H9 (cell line): Measurements from ENCODE around the gene ZNFX1. TPM values are rescaled to one million over a fixed set of nuclear protein-coding genes. Genes with fewer than 3 reads are reported as not detected.

ENCODE experiments used
- DNase-seq: peaks from one replicate; pipeline ENCODE4 v3.0.0-alpha.2; 2017
- H2AFZ ChIP-seq: one replicate; pipeline ENCODE4 v1.6.1; 2013; ENCODE audit warnings: mild to moderate bottlenecking, low read length, control low read depth, moderate library complexity
- H2AK5ac ChIP-seq: 2 replicates; pipeline ENCODE4 v1.6.1; 2013; ENCODE audit warnings: low read length, control low read depth, mixed read lengths; ENCODE audit not compliant: insufficient read length
- H2BK120ac ChIP-seq: one replicate; pipeline ENCODE4 v1.6.1; 2013; ENCODE audit warnings: low read depth, mild to moderate bottlenecking, low read length, control low read depth, inconsistent platforms; ENCODE audit not compliant: poor library complexity, severe bottlenecking
- H2BK12ac ChIP-seq: 2 replicates; pipeline ENCODE4 v1.6.1; 2013; ENCODE audit warnings: low read length, control low read depth, mixed read lengths, low read depth; ENCODE audit not compliant: insufficient read length
- H2BK15ac ChIP-seq: 2 replicates; pipeline ENCODE4 v1.6.1; 2013; ENCODE audit warnings: low read depth, low read length, control low read depth
- H2BK20ac ChIP-seq: one replicate; pipeline ENCODE4 v1.6.1; 2013; ENCODE audit warnings: low read depth, mild to moderate bottlenecking, low read length, control low read depth, inconsistent platforms; ENCODE audit not compliant: poor library complexity, severe bottlenecking
- H2BK5ac ChIP-seq: 2 replicates; pipeline ENCODE4 v1.6.1; 2013; ENCODE audit warnings: low read length, control low read depth, mixed read lengths; ENCODE audit not compliant: insufficient read length
- H3K14ac ChIP-seq: 2 replicates; pipeline ENCODE4 v1.6.1; 2013; ENCODE audit warnings: low read length, control low read depth; ENCODE audit not compliant: insufficient read depth
- H3K18ac ChIP-seq: 2 replicates; pipeline ENCODE4 v1.6.1; 2013; ENCODE audit warnings: low read depth, mild to moderate bottlenecking, mixed read lengths, low read length, control low read depth; ENCODE audit not compliant: insufficient read length
- H3K23ac ChIP-seq: 2 replicates; pipeline ENCODE4 v1.6.1; 2013; ENCODE audit warnings: low read length, control low read depth, mixed read lengths, low read depth; ENCODE audit not compliant: insufficient read length
- H3K23me2 ChIP-seq: 2 replicates; pipeline ENCODE4 v1.6.1; 2013; ENCODE audit warnings: low read depth, mild to moderate bottlenecking, mixed read lengths, low read length, control low read depth; ENCODE audit not compliant: insufficient read length, poor library complexity, severe bottlenecking
- H3K27ac ChIP-seq: 2 replicates; pipeline ENCODE4 v1.5.1; 2013; ENCODE audit warnings: low read length, control low read depth, mixed read lengths, low read depth; ENCODE audit not compliant: insufficient read length
- H3K27me3 ChIP-seq: 2 replicates; pipeline ENCODE4 v1.6.1; 2013; ENCODE audit warnings: low read length, control low read depth, inconsistent platforms; ENCODE audit not compliant: insufficient read depth
- H3K4ac ChIP-seq: 2 replicates; pipeline ENCODE4 v1.6.1; 2013; ENCODE audit warnings: low read depth, mild to moderate bottlenecking, control low read depth, inconsistent platforms, low read length, moderate library complexity
- H3K4me1 ChIP-seq: 2 replicates; pipeline ENCODE4 v1.6.1; 2013; ENCODE audit warnings: low read length, control low read depth, inconsistent platforms; ENCODE audit not compliant: insufficient read depth
- H3K4me2 ChIP-seq: 2 replicates; pipeline ENCODE4 v1.6.1; 2013; ENCODE audit warnings: low read length, control low read depth, mixed read lengths; ENCODE audit not compliant: insufficient read length, insufficient read depth
- H3K56ac ChIP-seq: 2 replicates; pipeline ENCODE4 v1.6.1; 2013; ENCODE audit warnings: low read depth, mild to moderate bottlenecking, mixed read lengths, low read length, control low read depth; ENCODE audit not compliant: insufficient read length
- H3K79me1 ChIP-seq: 2 replicates; pipeline ENCODE4 v1.6.1; 2013; ENCODE audit warnings: low read depth, mild to moderate bottlenecking, moderate library complexity, low read length, control low read depth, inconsistent platforms; ENCODE audit not compliant: insufficient read depth, poor library complexity, severe bottlenecking
- H3K79me2 ChIP-seq: 2 replicates; pipeline ENCODE4 v1.6.1; 2013; ENCODE audit warnings: low read length, control low read depth, inconsistent platforms; ENCODE audit not compliant: insufficient read depth
- H3K9ac ChIP-seq: 2 replicates; pipeline ENCODE4 v1.6.1; 2013; ENCODE audit warnings: low read length, control low read depth, mixed read lengths; ENCODE audit not compliant: insufficient read length; ENCODE audit errors: extremely low read depth
- H3K9me3 ChIP-seq: one replicate; pipeline ENCODE4 v1.6.1; 2013; ENCODE audit warnings: low read depth, low read length, inconsistent platforms; ENCODE audit not compliant: control insufficient read depth
- H3T11ph ChIP-seq: one replicate; pipeline ENCODE4 v1.6.1; 2013; ENCODE audit warnings: mild to moderate bottlenecking, low read length, control low read depth, inconsistent platforms
- H4K20me1 ChIP-seq: one replicate; pipeline ENCODE4 v1.6.1; 2013; ENCODE audit not compliant: control insufficient read depth, insufficient read length, insufficient read depth
- H4K5ac ChIP-seq: 2 replicates; pipeline ENCODE4 v1.6.1; 2013; ENCODE audit warnings: low read depth, mild to moderate bottlenecking, mixed read lengths, low read length, control low read depth; ENCODE audit not compliant: insufficient read length
- H4K8ac ChIP-seq: replicated peaks from 2 replicates; pipeline ENCODE4 v1.6.1; 2013; ENCODE audit warnings: low read length, control low read depth, mixed read lengths, low read depth; ENCODE audit not compliant: insufficient read length
- H4K91ac ChIP-seq: 2 replicates; pipeline ENCODE4 v1.6.1; 2013; ENCODE audit warnings: low read depth, mild to moderate bottlenecking, moderate library complexity, mixed read lengths, low read length, control low read depth; ENCODE audit not compliant: insufficient read length
- H3K27ac Mint-ChIP-seq, 3 experiments: 2 replicates in 2 of 3; 3 replicates in 1 of 3; pipeline ENCODE4 v1.8.0; 2020 to 2021; ENCODE audit warnings: mixed read lengths in 3 of 3, mild to moderate bottlenecking in 1 of 3, moderate library complexity in 1 of 3
- H3K27me3 Mint-ChIP-seq: 2 replicates; pipeline ENCODE4 v1.8.0; 2021; ENCODE audit warnings: low read depth, mild to moderate bottlenecking, moderate library complexity, mixed read lengths
- H3K36me3 Mint-ChIP-seq, 3 experiments: 2 replicates in 2 of 3; 3 replicates in 1 of 3; pipeline ENCODE4 v1.8.0; 2020 to 2021; ENCODE audit warnings: low read depth in 3 of 3, mixed read lengths in 3 of 3; ENCODE audit not compliant: insufficient read depth in 1 of 3
- H3K4me1 Mint-ChIP-seq, 2 experiments: 2 replicates each; pipeline ENCODE4 v1.8.0; 2020; ENCODE audit warnings: mixed read lengths in 2 of 2
- H3K4me3 Mint-ChIP-seq, 2 experiments: 2 replicates in 1 of 2; 3 replicates in 1 of 2; pipeline ENCODE4 v1.8.0; 2020 to 2021; ENCODE audit warnings: mild to moderate bottlenecking in 2 of 2, mixed read lengths in 2 of 2, moderate library complexity in 1 of 2
- H3K9me3 Mint-ChIP-seq, 2 experiments: 2 replicates in 1 of 2; 3 replicates in 1 of 2; pipeline ENCODE4 v1.8.0; 2020; ENCODE audit warnings: mild to moderate bottlenecking in 2 of 2, mixed read lengths in 2 of 2, moderate library complexity in 1 of 2
- CTCF ChIP-seq: fragments of 200-600 bp; sonication (generic); conservative IDR thresholded peaks from 3 replicates; pipeline ENCODE4 v1.8.0; 2021; ENCODE audit warnings: antibody characterized with exemption, mild to moderate bottlenecking
- WGBS: extraction: QIAGEN DNeasy Blood & Tissue Kit; methylation state at CpG from one replicate; pipeline ENCODE4 v1.1.7; 2013; ENCODE audit warnings: missing lambda C conversion rate, low lambda C conversion rate, mixed read lengths; ENCODE audit not compliant: insufficient read length; ENCODE audit errors: extremely low coverage; 5-methylcytosine and 5-hydroxymethylcytosine counted together
- total RNA-seq: library from RNA; stranded (reverse); gene quantifications from 2 replicates; pipeline ENCODE4 v1.2.1, GENCODE V29; 2021

ZNFX1 gene
- total RNA-seq, 1 experiment from 2014 or later: 13.3 TPM

DNA sequence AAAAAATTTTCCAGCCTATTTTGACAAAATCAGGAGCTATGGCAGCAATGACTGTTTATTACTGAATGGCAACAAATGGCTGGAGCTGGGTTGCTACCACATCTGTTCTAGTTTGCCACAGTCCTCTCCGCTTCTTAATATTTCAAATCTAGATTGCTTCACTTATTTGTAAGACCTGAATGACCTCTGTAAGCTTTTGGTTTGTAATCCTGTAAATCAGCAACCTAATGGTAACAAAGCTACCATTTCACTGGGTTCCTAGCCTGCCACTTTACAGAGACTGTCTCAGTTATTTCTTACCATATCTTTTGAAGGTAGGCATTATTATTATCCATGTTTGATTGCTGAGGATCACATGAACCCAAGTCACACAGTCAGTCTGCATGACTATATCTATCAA is 15.4 kb downstream of the ZNFX1 start:
- no peak overlapping the region for H3K18ac ChIP-seq
- no peak overlapping the region for H2BK5ac ChIP-seq
- WGBS: no CpG with 5 or more reads among the region's 1 CpG
- no peak overlapping the region for H3K27ac ChIP-seq
- TF ChIP-seq CTCF: no peak
- no peaks in the 10 kb centered on the region for H3K23me2 ChIP-seq
- Mint-ChIP-seq H3K4me3 (no peak overlapping the region), H3K27me3 (no peaks in the 10 kb centered on the region), H3K9me3 (no peaks in the 10 kb centered on the region), H3K36me3 (peaks cover 33 to 77% (median 74%) of the 10 kb centered on the region in 3 experiments), H3K27ac (no peak overlapping the region), H3K4me1 (no peaks in the 10 kb centered on the region)
- no peak overlapping the region for H3K56ac ChIP-seq
- no peak overlapping the region for H3K14ac ChIP-seq
- H4K20me1 ChIP-seq: no peaks in the 10 kb centered on the region
- H4K8ac ChIP-seq: no peak overlapping the region
- H3K79me1 ChIP-seq: no peaks in the 10 kb centered on the region
- no peaks in the 10 kb centered on the region for H3K4me1 ChIP-seq
- no peaks in the 10 kb centered on the region for H3K27me3 ChIP-seq
- no peaks in the 10 kb centered on the region for H3K9me3 ChIP-seq
- no peak for DNase-seq
- H2AK5ac ChIP-seq: no peak overlapping the region
- no peak overlapping the region for H3K9ac ChIP-seq
- no peak overlapping the region for H4K91ac ChIP-seq
- no peak overlapping the region for H3K4ac ChIP-seq
- no peak overlapping the region for H3K23ac ChIP-seq
- H2BK120ac ChIP-seq: no peak overlapping the region
- no peak overlapping the region for H2BK15ac ChIP-seq
- H2BK20ac ChIP-seq: no peak overlapping the region
- no peak overlapping the region for H4K5ac ChIP-seq
- H3T11ph ChIP-seq: no peak overlapping the region
- H2AFZ ChIP-seq: no peak overlapping the region
- H3K4me2 ChIP-seq: no peak overlapping the region
- no peak overlapping the region for H2BK12ac ChIP-seq
- H3K79me2 ChIP-seq: peaks cover 3% of the 10 kb centered on the region; the same call in 1 of the 2 replicates
